ENCODE measurements around the gene DZIP1L.

The DZIP1L gene

GRCh38 chr3:138062626-138063025 is 52.8 kb downstream of the DZIP1L start:
- peak; percentile 75 for DNase-seq (ENCODE audit: low read depth)
- no peak for TF ChIP-seq CTCF (conservative IDR thresholded peaks at IDR 0.05; ENCODE audit: low read depth, low read length)
- no peak overlapping the region for H3K4me3 ChIP-seq (ENCODE audit: low read depth, low read length)

- H3K4me3 ChIP-seq (ENCODE audit: low read depth, low read length): no peak overlapping the region
- TF ChIP-seq CTCF (conservative IDR thresholded peaks at IDR 0.05; ENCODE audit: low read depth, low read length): no peak
Observed at GRCh38 chr3:138062037-138062436, 53.4 kb downstream of the DZIP1L start.

GRCh38 chr3:138060792-138061191 is 54.6 kb downstream of the DZIP1L start:
- H3K4me3 ChIP-seq (ENCODE audit: low read depth, low read length): no peak overlapping the region
- DNase-seq (ENCODE audit: low read depth): no peak
- TF ChIP-seq CTCF (conservative IDR thresholded peaks at IDR 0.05; ENCODE audit: low read depth, low read length): no peak

More at GRCh38 chr3:138062037-138062436, 53.4 kb downstream of the DZIP1L start:
- DNase-seq (ENCODE audit: low read depth): no peak

GRCh38 chr3:138059261-138059660 is 56.1 kb downstream of the DZIP1L start:
- no peak for TF ChIP-seq CTCF (conservative IDR thresholded peaks at IDR 0.05; ENCODE audit: low read depth, low read length)
- H3K4me3 ChIP-seq (ENCODE audit: low read depth, low read length): no peak overlapping the region
- DNase-seq (ENCODE audit: low read depth): no peak

GRCh38 chr3:138057384-138057783 is 58.0 kb downstream of the DZIP1L start:
- DNase-seq (ENCODE audit: low read depth): no peak

GRCh38 chr3:138054057-138054456 is 61.4 kb downstream of the DZIP1L start:
- DNase-seq (ENCODE audit: low read depth): no peak
- H3K4me3 ChIP-seq (ENCODE audit: low read depth, low read length): no peak overlapping the region
- no peak for TF ChIP-seq CTCF (conservative IDR thresholded peaks at IDR 0.05; ENCODE audit: low read depth, low read length)

More at GRCh38 chr3:138057384-138057783, 58.0 kb downstream of the DZIP1L start:
- no peak overlapping the region for H3K4me3 ChIP-seq (ENCODE audit: low read depth, low read length)
- no peak for TF ChIP-seq CTCF (conservative IDR thresholded peaks at IDR 0.05; ENCODE audit: low read depth, low read length)

GRCh38 chr3:138051947-138052802 is 63.2 kb downstream of the DZIP1L start:
- TF ChIP-seq CTCF (conservative IDR thresholded peaks at IDR 0.05; ENCODE audit: low read depth, low read length): peak; percentile 82
- DNase-seq (ENCODE audit: low read depth): peak; percentile 74
- no peak overlapping the region for H3K4me3 ChIP-seq (ENCODE audit: low read depth, low read length)

All from choroid plexus epithelial cell (primary cell).